Fibroblast of the aortic adventitia (primary cell): Measurements from ENCODE around the gene STAM. TPM values are rescaled to one million over a fixed set of nuclear protein-coding genes. Genes with fewer than 3 reads are reported as not detected.

Experiments
- DNase-seq: peaks from one replicate; pipeline ENCODE4 v3.0.0-alpha.2; 2010; ENCODE audit warnings: low read depth
- H3K4me3 ChIP-seq: 2 replicates; pipeline ENCODE4 v1.5.1; 2011; ENCODE audit warnings: low read depth, mild to moderate bottlenecking, control low read depth, low read length, moderate library complexity
- total RNA-seq: library from RNA; depleted of rRNA; stranded (reverse); fragments of >200 nt; gene quantifications from 2 replicates; pipeline ENCODE4 v1.2.3, GENCODE V29; 2012; ENCODE audit warnings: low replicate concordance
- TF ChIP-seq, protein P1 (sequence below): IDR thresholded peaks from 2 replicates; pipeline ENCODE4 v1.5.1; 2011; ENCODE audit warnings: mild to moderate bottlenecking, low read length, control low read depth, inconsistent platforms; ENCODE audit not compliant: insufficient read depth

STAM gene
- total RNA-seq, 1 donor, result 40.6 TPM

DNA sequence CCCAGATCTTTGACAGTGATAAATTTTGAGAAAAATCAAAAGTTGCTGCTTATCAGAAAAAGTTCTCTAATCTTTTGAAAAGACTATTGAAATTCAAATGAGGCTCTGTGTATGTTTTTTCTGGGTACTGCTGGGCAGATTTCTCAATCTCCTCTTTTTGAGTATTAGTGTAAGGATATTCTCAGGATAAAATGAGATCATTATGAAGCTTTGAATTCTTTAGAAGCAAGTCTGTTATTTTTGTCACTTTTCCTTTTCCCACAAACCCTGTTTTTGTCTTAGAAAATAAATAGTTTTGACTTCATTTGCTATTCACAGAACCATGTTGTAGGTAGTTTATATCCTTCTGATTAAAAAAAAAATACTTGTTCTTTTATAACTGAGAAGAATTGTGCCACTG, 7.9 kb downstream of the STAM start:
- peak; percentile 28 for DNase-seq
- H3K4me3 ChIP-seq, result no peak overlapping the region
- TF ChIP-seq, protein P1, sequence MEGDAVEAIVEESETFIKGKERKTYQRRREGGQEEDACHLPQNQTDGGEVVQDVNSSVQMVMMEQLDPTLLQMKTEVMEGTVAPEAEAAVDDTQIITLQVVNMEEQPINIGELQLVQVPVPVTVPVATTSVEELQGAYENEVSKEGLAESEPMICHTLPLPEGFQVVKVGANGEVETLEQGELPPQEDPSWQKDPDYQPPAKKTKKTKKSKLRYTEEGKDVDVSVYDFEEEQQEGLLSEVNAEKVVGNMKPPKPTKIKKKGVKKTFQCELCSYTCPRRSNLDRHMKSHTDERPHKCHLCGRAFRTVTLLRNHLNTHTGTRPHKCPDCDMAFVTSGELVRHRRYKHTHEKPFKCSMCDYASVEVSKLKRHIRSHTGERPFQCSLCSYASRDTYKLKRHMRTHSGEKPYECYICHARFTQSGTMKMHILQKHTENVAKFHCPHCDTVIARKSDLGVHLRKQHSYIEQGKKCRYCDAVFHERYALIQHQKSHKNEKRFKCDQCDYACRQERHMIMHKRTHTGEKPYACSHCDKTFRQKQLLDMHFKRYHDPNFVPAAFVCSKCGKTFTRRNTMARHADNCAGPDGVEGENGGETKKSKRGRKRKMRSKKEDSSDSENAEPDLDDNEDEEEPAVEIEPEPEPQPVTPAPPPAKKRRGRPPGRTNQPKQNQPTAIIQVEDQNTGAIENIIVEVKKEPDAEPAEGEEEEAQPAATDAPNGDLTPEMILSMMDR, result no peak

DNA sequence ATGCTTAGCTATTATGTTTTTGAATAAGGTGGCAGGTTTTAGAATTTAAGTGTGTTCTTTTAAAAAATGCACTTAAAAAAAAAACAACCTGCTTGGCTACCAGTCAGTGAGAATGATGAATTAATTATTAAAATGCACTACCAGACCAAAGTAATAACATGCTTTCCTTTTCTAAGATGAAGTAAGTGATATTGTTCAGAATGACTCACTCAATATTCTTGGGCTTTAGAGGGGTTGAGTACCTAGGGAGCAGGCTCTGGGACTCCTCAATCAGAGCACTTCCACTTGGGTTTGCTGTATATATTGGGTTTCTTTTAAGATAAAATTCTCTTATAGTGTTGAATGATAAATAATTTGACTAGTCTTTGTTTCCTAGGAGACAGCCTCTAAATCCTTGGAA, 8.6 kb downstream of the STAM start:
- DNase-seq, result peak; percentile 30
- no peak overlapping the region for H3K4me3 ChIP-seq
- TF ChIP-seq, protein P1, result no peak

DNA sequence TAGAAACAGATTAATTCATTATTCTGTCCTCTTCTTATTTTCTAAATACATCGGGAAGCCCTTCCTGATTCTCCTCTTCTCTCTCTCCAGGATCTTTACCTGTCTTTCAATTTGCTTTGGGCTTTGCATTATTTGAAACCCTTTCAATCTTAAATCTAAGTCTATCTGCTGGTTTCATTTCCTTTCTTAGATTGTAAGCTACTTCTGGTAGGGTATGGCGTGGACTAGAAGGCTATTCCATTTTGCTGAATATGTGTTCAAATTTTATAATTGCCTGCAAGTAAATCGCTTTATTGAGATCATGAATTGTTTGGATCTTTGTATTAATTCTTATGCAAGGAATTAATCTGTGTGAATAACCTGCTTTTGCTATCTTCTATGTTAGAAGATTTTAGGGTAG, 11.1 kb downstream of the STAM start:
- no peak for DNase-seq
- TF ChIP-seq, protein P1, result no peak
- no peak overlapping the region for H3K4me3 ChIP-seq

DNA sequence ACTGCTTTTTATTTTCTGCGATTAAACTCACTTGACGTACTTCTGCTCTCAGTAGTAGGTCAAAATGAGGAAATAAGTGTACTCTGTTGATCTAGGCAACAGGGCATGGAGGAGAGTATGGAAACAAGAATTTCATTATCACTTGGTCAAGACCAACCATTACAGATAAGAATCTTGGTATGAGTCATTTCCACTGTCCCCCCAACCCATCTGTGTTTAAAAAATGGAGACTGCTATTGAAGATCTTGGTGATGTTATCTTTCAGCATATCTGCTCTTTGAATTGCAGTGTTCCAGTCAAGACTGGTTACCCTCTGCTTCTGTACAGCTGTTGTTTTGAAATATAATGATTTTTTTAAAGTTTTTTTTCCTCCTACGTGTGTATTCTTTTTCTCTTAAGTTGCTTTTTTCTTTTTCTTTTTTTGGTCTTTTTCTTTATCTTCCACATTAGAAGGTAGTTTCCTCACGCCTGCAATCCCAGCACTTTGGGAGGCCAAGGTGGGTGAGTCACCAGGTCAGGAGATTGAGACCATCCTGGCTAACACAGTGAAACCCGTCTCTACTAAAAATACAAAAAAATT, 11.7 kb downstream of the STAM start:
- TF ChIP-seq, protein P1, result no peak
- no peak overlapping the region for H3K4me3 ChIP-seq
- no peak for DNase-seq

DNA sequence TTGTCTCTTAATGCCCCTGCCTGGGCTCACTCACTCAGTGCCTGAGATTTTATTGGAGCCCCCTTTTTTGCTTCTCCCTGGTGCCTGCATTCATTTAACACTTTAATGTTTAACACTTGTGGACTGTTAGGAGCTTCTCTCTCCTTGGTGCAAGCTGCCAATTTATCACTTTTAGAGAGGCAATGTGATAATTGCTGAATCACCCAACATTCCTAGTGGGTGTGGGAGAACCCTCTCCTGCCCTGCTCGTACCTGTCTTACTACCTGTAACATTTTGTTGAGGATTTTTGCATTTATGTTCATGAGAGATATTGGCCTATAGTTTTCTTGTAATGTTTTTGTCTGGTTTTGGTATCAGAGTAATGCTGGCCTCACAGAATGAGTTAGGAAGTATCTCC, 13.2 kb downstream of the STAM start:
- no peak overlapping the region for H3K4me3 ChIP-seq
- DNase-seq, result no peak
- TF ChIP-seq, protein P1, result no peak

DNA sequence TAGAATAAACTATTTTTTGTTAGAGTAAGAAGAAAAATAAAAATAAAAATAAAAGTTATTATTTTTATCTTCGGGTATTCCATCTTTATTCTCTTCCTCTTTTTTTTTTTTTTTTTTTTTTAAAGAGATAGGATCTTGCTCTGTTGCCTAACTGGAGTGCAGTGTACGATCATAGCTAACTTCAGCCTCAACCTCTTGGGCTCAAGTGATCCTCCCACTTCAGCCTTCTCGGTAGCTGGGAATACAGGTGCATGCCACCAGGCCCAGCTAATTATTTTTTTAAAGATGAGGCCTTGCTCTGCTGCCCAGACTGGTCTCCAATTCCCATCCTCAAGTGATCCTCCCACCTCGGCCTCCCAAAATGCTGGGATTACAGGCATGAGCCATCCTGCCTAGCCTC, 15.4 kb downstream of the STAM start:
- DNase-seq, result no peak
- TF ChIP-seq, protein P1, result no peak
- no peak overlapping the region for H3K4me3 ChIP-seq

DNA sequence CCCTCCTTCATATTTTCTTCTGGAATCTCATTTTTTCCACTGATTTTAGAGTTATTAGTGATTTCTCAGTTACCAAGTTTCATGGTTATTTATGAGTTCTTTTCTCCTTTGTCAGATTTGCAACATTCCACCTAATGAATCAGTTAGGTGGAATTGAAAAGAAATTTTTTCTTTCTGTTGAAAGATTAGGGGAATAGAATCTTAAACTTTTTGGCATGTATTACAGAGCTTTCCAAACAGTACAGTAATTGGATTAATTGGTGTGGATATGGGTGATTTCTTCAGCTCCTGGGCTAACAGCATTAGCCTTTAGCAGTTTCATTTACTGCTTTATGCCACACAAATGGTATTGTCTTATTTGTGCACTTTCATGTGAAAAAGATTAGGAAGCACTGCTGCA, 17.0 kb downstream of the STAM start:
- TF ChIP-seq, protein P1, result no peak
- no peak overlapping the region for H3K4me3 ChIP-seq
- DNase-seq, result peak; percentile 36
